OCI-LY3 (cell line): ENCODE results near the gene PDZRN3.

Experiments
- H2AFZ ChIP-seq: fragments of 200-600, 300-600 bp; shearing (Covaris generic); 2 replicates; pipeline ENCODE4 v1.6.0; 2014; ENCODE audit warnings: antibody characterized with exemption, low read depth, low read length
- H3K27ac ChIP-seq: fragments of 200-600, 300-600 bp; sonication (generic); 2 replicates; pipeline ENCODE4 v1.5.1; 2014; ENCODE audit warnings: mild to moderate bottlenecking, low read length, moderate library complexity, mixed read lengths
- H3K27me3 ChIP-seq: fragments of 200-600, 300-600 bp; sonication (generic); 2 replicates; pipeline ENCODE4 v1.6.1; 2014; ENCODE audit warnings: low read depth, low read length, mixed read lengths
- H3K36me3 ChIP-seq: fragments of 200-600, 300-600 bp; sonication (generic); replicated peaks from 2 replicates; pipeline ENCODE3; 2014; ENCODE audit warnings: low read depth, low read length, mixed read lengths
- H3K4me1 ChIP-seq: fragments of 300-600, 200-600 bp; sonication (generic); 2 replicates; pipeline ENCODE4 v1.6.1; 2014; ENCODE audit warnings: low read length, mixed read lengths
- H3K4me2 ChIP-seq: fragments of 200-600, 300-600 bp; sonication (generic); 2 replicates; pipeline ENCODE4 v1.6.1; 2014; ENCODE audit warnings: low read length, mixed read lengths
- H3K4me3 ChIP-seq: fragments of 300-600, 200-600 bp; sonication (generic); 2 replicates; pipeline ENCODE4 v1.5.1; 2014; ENCODE audit warnings: antibody characterized with exemption, mild to moderate bottlenecking, low read length, moderate library complexity
- H3K79me2 ChIP-seq: fragments of 300-600, 200-600 bp; shearing (Covaris generic); 2 replicates; pipeline ENCODE4 v1.6.1; 2014; ENCODE audit warnings: mild to moderate bottlenecking, low read length, mixed read lengths
- H3K9ac ChIP-seq: fragments of 300-600, 200-600 bp; shearing (Covaris generic); 2 replicates; pipeline ENCODE4 v1.6.0; 2014; ENCODE audit warnings: mild to moderate bottlenecking, low read length, moderate library complexity
- H3K9me3 ChIP-seq: fragments of 200-600, 300-600 bp; shearing (Covaris generic); 2 replicates; pipeline ENCODE4 v1.6.1; 2014; ENCODE audit warnings: low read length, mixed read lengths; ENCODE audit not compliant: insufficient read depth
- H4K20me1 ChIP-seq: fragments of 200-600, 300-600 bp; sonication (generic); 2 replicates; pipeline ENCODE4 v1.6.1; 2016; ENCODE audit warnings: low read length, mixed read lengths; ENCODE audit not compliant: insufficient read depth
- CTCF ChIP-seq: fragments of 200-600, 300-600 bp; sonication (generic); IDR thresholded peaks from 2 replicates; pipeline ENCODE4 v1.5.1; 2014; ENCODE audit warnings: antibody characterized with exemption, low read length, low read depth
- EZH2phosphoT487 ChIP-seq: fragments of 200-600 bp; shearing (Covaris generic); IDR thresholded peaks from 2 replicates; pipeline ENCODE4 v1.6.1; 2018; ENCODE audit warnings: antibody characterized with exemption, mixed run types, low read depth

The PDZRN3 gene

GRCh38 chr3:73408634-73409033 lies 216.1 kb downstream of the PDZRN3 start:
- peaks cover 82% of the 10 kb centered on the region for H3K27me3 ChIP-seq
- H3K9ac ChIP-seq: no peak overlapping the region
- no peak for TF ChIP-seq CTCF
- no peak for TF ChIP-seq EZH2phosphoT487
- no peak overlapping the region for H2AFZ ChIP-seq
- H3K9me3 ChIP-seq: no peaks in the 10 kb centered on the region
- no peaks in the 10 kb centered on the region for H3K79me2 ChIP-seq
- no peaks in the 10 kb centered on the region for H3K36me3 ChIP-seq
- no peaks in the 10 kb centered on the region for H4K20me1 ChIP-seq
- peaks cover 9% of the 10 kb centered on the region for H3K4me1 ChIP-seq
- H3K27ac ChIP-seq: no peak overlapping the region
- H3K4me3 ChIP-seq: no peak overlapping the region
- H3K4me2 ChIP-seq: no peak overlapping the region

GRCh38 chr3:73407577-73407976 lies 217.2 kb downstream of the PDZRN3 start:
- Histone ChIP-seq H3K79me2 (no peaks in the 10 kb centered on the region), H3K27ac (no peak overlapping the region), H3K4me1 (no peaks in the 10 kb centered on the region), H3K27me3 (peaks cover 75% of the 10 kb centered on the region), H3K4me2 (no peak overlapping the region), H3K36me3 (no peaks in the 10 kb centered on the region), H4K20me1 (no peaks in the 10 kb centered on the region), H3K9ac (no peak overlapping the region), H3K9me3 (no peaks in the 10 kb centered on the region), H2AFZ (no peak overlapping the region), H3K4me3 (no peak overlapping the region)
- TF ChIP-seq EZH2phosphoT487: no peak
- TF ChIP-seq CTCF: no peak

- H3K27me3 ChIP-seq: peaks cover 65% of the 10 kb centered on the region
- H3K4me2 ChIP-seq: no peak overlapping the region
- H3K27ac ChIP-seq: no peak overlapping the region
- no peaks in the 10 kb centered on the region for H3K79me2 ChIP-seq
- H3K36me3 ChIP-seq: no peaks in the 10 kb centered on the region
- H2AFZ ChIP-seq: no peak overlapping the region
- no peak overlapping the region for H3K9ac ChIP-seq
- H4K20me1 ChIP-seq: no peaks in the 10 kb centered on the region
- H3K4me1 ChIP-seq: no peaks in the 10 kb centered on the region
- H3K9me3 ChIP-seq: no peaks in the 10 kb centered on the region
- no peak overlapping the region for H3K4me3 ChIP-seq
- TF ChIP-seq EZH2phosphoT487 (no peak), CTCF (no peak)
Observed at GRCh38 chr3:73405853-73406252, 218.9 kb downstream of the PDZRN3 start.

GRCh38 chr3:73405000-73405399 lies 219.7 kb downstream of the PDZRN3 start:
- Histone ChIP-seq H3K9me3 (no peaks in the 10 kb centered on the region), H3K4me2 (no peak overlapping the region), H3K27me3 (peaks cover 63% of the 10 kb centered on the region), H3K36me3 (no peaks in the 10 kb centered on the region), H3K4me3 (no peak overlapping the region), H3K27ac (no peak overlapping the region), H4K20me1 (no peaks in the 10 kb centered on the region), H3K79me2 (no peaks in the 10 kb centered on the region), H3K9ac (no peak overlapping the region), H3K4me1 (no peaks in the 10 kb centered on the region), H2AFZ (no peak overlapping the region)
- no peak for TF ChIP-seq EZH2phosphoT487
- no peak for TF ChIP-seq CTCF
